Endothelial cell of umbilical vein (primary cell): ENCODE measurements around the gene DUSP28. TPM values are rescaled to one million over a fixed set of nuclear protein-coding genes. Genes with fewer than 3 reads are reported as not detected.
A peak's percentile ranks its signal among the peaks of the same experiment; 100 is the strongest.

Experiments used
- BruUV-seq: library from RNA; stranded (reverse); fragments of 400-500 nt; replicated peaks from 2 replicates; lab custom pipeline; 2021; lab: Mats Ljungman, UMichigan
- CTCF ChIA-PET: fragments of 300-600, 350-600 bp; sonication (Branson Sonifier 250); formaldehyde crosslinking; loops from one replicate; lab custom pipeline; 2021; ENCODE audit warnings: antibody characterized with exemption, inconsistent platforms; lab: Charles Lee
- POLR2A ChIA-PET: fragments of 300-600, 350-600 bp; sonication (Branson Sonifier 250); formaldehyde crosslinking; loops from one replicate; lab custom pipeline; 2021; ENCODE audit warnings: antibody characterized with exemption, inconsistent platforms; lab: Charles Lee
- DNase-seq: peaks from one replicate; pipeline ENCODE4 v3.0.0-alpha.2; 2011; ENCODE audit warnings: low read depth, low spot score
- FAIRE-seq: peaks from 2 replicates; lab custom pipeline; 2011; peaks lifted over from hg19 to GRCh38; lab: Jason Lieb, UNC
- H2AFZ ChIP-seq: 2 replicates; pipeline ENCODE4 v1.6.0; 2012; ENCODE audit warnings: low read depth, low read length, control low read depth, inconsistent platforms
- H3K27ac ChIP-seq: 2 replicates; pipeline ENCODE4 v1.5.1; 2011; ENCODE audit warnings: low read depth, mild to moderate bottlenecking, control low read depth, low read length, moderate library complexity; ENCODE audit not compliant: insufficient read depth
- H3K27me3 ChIP-seq, 2 experiments: 2 replicates each; pipeline versions ENCODE4 v1.6.0 to v1.6.1; 2011; ENCODE audit warnings: low read length in 2 of 2, mixed read lengths in 1 of 2; ENCODE audit not compliant: control insufficient read depth in 2 of 2, insufficient read depth in 2 of 2
- H3K36me3 ChIP-seq, 2 experiments: 2 replicates in 1 of 2; 3 replicates in 1 of 2; pipeline ENCODE4 v1.5.1; 2011; ENCODE audit warnings: low read length in 2 of 2, mild to moderate bottlenecking in 1 of 2, moderate library complexity in 1 of 2; ENCODE audit not compliant: control insufficient read depth in 2 of 2, insufficient read depth in 2 of 2; ENCODE audit errors: extremely low read depth in 1 of 2
- H3K4me1 ChIP-seq: 3 replicates; pipeline ENCODE4 v1.5.1; 2011; ENCODE audit warnings: mild to moderate bottlenecking, low read length; ENCODE audit not compliant: control insufficient read depth, insufficient read depth; ENCODE audit errors: extremely low read depth
- H3K4me2 ChIP-seq: 2 replicates; pipeline ENCODE4 v1.6.1; 2011; ENCODE audit warnings: low read length, control low read depth, mixed read lengths; ENCODE audit not compliant: insufficient read depth
- H3K4me3 ChIP-seq, 3 experiments: fragments of 200-600 bp in 1 of 3; sonication (generic), shearing (Covaris generic) in 1 of 3; replicated peaks in 1 of 3; 2 replicates each; pipeline ENCODE4 v1.5.1; 2011 to 2016; ENCODE audit warnings: control low read depth in 3 of 3, low read length in 3 of 3, mild to moderate bottlenecking in 2 of 3, inconsistent platforms in 1 of 3, low read depth in 1 of 3, moderate library complexity in 1 of 3; ENCODE audit not compliant: insufficient read depth in 1 of 3
- H3K79me2 ChIP-seq: 2 replicates; pipeline ENCODE4 v1.6.0; 2012; ENCODE audit warnings: low read length, inconsistent platforms; ENCODE audit not compliant: control insufficient read depth, insufficient read depth
- H3K9ac ChIP-seq: replicated peaks from 2 replicates; pipeline ENCODE3; 2011; ENCODE audit warnings: low read length, control low read depth; ENCODE audit not compliant: insufficient read depth; ENCODE audit errors: extremely low read depth
- H3K9me1 ChIP-seq: replicated peaks from 3 replicates; pipeline ENCODE4 v1.6.0; 2011; ENCODE audit warnings: mild to moderate bottlenecking, low read length; ENCODE audit not compliant: control insufficient read depth, insufficient read depth; ENCODE audit errors: extremely low read depth
- H3K9me3 ChIP-seq: replicated peaks from 2 replicates; pipeline ENCODE4 v1.5.1; 2012; ENCODE audit warnings: low read length, inconsistent platforms; ENCODE audit not compliant: control insufficient read depth, insufficient read depth
- H4K20me1 ChIP-seq: replicated peaks from 2 replicates; pipeline ENCODE3; 2011; ENCODE audit warnings: mild to moderate bottlenecking, low read length; ENCODE audit not compliant: control insufficient read depth, insufficient read depth; ENCODE audit errors: extremely low read depth
- EZH2 ChIP-seq: IDR thresholded peaks from 2 replicates; pipeline ENCODE4 v1.6.1; 2012; ENCODE audit warnings: borderline replicate concordance, low read depth, mild to moderate bottlenecking, moderate library complexity, low read length, inconsistent platforms; ENCODE audit not compliant: severe bottlenecking
- FOS ChIP-seq: IDR thresholded peaks from 2 replicates; pipeline ENCODE4 v1.6.1; 2011; ENCODE audit warnings: mild to moderate bottlenecking, low read length, moderate library complexity, borderline replicate concordance; ENCODE audit not compliant: insufficient read depth
- GATA2 ChIP-seq: IDR thresholded peaks from 2 replicates; pipeline ENCODE4 v1.7.0; 2011; ENCODE audit warnings: low read depth, mild to moderate bottlenecking, moderate library complexity, mixed read lengths, low read length; ENCODE audit not compliant: insufficient read length, insufficient read depth
- JUN ChIP-seq: IDR thresholded peaks from 2 replicates; pipeline ENCODE4 v1.6.1; 2011; ENCODE audit warnings: borderline replicate concordance, low read depth; ENCODE audit not compliant: insufficient read length, insufficient read depth
- MYC ChIP-seq: IDR thresholded peaks from one replicate; pipeline ENCODE4 v1.6.1; 2011; ENCODE audit warnings: mild to moderate bottlenecking, low read depth, low read length
- POLR2A ChIP-seq: IDR thresholded peaks from 2 replicates; pipeline ENCODE4 v1.6.1; 2012; ENCODE audit warnings: low read depth, mild to moderate bottlenecking, control low read depth, low read length
- POLR2AphosphoS5 ChIP-seq: IDR thresholded peaks from 2 replicates; pipeline ENCODE4 v1.6.1; 2012; ENCODE audit warnings: low read depth, mild to moderate bottlenecking, control low read depth, low read length, moderate library complexity; ENCODE audit not compliant: insufficient read depth
- dilution Hi-C: fragments of 300-500 bp; cut with MboI; formaldehyde crosslinking; loops from one replicate; pipeline ENCODE4 v1.15.0; 2019; ENCODE audit warnings: low sequenced_read_pairs; ENCODE audit not compliant: extremely low pct_ligation_motif_present
- intact Hi-C: fragments of 100-400 bp; cut with micrococcal nuclease; formaldehyde crosslinking; loops from one replicate; pipeline ENCODE4 v1.10.0; 2022
- polyA plus RNA-seq, 4 experiments: library from polyadenylated mRNA; depleted of rRNA in 3 of 4; stranded (reverse) in 3 of 4; unstranded in 1 of 4; fragments of >200 nt; gene quantifications; 2 replicates each; pipeline versions ENCODE4 v1.2.1 to v1.2.3, GENCODE V29; 2011 to 2012; ENCODE audit warnings: missing spikeins in 1 of 4
- total RNA-seq: library from RNA; stranded (reverse); gene quantifications from 2 replicates; pipeline ENCODE4 v1.2.3, GENCODE V29; 2021
- TF ChIP-seq, protein P1 (sequence below): IDR thresholded peaks from 2 replicates; pipeline ENCODE4 v1.6.1; 2011; ENCODE audit not compliant: insufficient read depth, insufficient read length
- TF ChIP-seq, protein P2 (sequence below), 2 donors: IDR thresholded peaks; 1 replicate in 1 of 2; 2 replicates in 1 of 2; pipeline ENCODE4 v1.5.1; 2011; ENCODE audit warnings: low read length in 2 of 2, mild to moderate bottlenecking in 2 of 2, moderate library complexity in 2 of 2, control low read depth in 1 of 2, inconsistent platforms in 1 of 2, low read depth in 1 of 2; ENCODE audit not compliant: insufficient read depth in 1 of 2; ENCODE audit errors: extremely low read depth in 1 of 2

Gene DUSP28
- total and polyA plus RNA-seq, 2 donors (not counting 3 experiments of a cell fraction or from before 2014, with no cell fraction given): 2.2 to 4.3 TPM

DNA sequence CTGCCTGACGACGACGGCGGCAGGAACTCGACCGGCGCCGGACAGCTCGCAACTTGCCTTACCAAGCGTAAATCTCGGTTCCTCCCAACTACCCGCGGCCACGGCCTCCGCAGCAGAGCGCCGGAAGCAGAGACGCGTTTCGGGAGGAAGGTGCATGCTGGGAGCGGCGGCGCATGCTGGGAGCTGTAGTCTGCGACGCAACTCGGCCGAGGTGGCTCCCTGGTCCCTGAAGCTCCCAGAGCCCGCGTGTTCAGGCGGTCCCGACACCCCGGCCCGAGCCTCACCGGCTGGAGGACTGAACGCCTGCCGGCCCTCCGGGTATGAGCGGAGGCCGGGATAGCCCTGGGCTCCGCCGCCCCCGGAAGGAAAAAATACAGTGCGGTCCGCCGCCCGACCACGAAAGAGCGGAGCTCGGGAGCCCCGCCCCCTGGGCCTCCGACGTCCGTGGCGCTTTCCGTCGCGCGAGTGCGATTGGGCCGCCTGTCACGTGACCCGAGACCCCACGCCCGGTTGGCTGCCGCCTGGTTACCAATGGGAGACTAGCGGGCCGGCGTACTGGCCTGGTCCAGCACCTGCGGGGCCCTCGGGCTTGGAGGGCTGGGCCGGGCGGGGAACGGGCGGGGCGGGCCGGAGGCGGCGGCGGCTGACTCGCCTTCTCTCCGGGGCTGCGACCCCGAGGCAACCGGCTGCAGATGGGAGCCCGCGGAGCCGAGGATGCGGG is 26.2 kb downstream of the DUSP28 start, which contains the start of gene CAPN10:
TSS of gene CAPN10 (plus strand) at position 537 of the 721 bp plus-strand sequence. CDS start at position 715, 178 bp downstream.
- peak within 1 kb of the TSS; percentile 74 for H3K27ac ChIP-seq
- DNase-seq: peak; percentile 95
- peak; percentile 88 for FAIRE-seq
- H3K4me1 ChIP-seq: peaks cover 17% of the 10 kb centered on the region
- dilution Hi-C loops: no loop called here
- POLR2A ChIA-PET: interaction anchor here (1.0 to 3.3 kb wide), 3 partner anchors 17 to 25 kb away, joined by 7 to 13 read pairs (median 8); partner anchors contain the start of gene RNPEPL1
- no peaks in the 10 kb centered on the region for H3K9me1 ChIP-seq
- intact Hi-C loops: loop anchor here (1.0 kb wide), 3 partner anchors 20 to 73 kb away; partner anchors contain the start of gene DUSP28
- H3K36me3 ChIP-seq: peaks cover 0 to 9% of the 10 kb centered on the region in 2 experiments
- BruUV-seq: no TSS peak
- peak within 1 kb of the TSS; percentile 76 to 84 (median 84) for H3K4me3 ChIP-seq
- H3K9me3 ChIP-seq: no peaks in the 10 kb centered on the region
- H3K79me2 ChIP-seq: peaks cover 54% of the 10 kb centered on the region
- H2AFZ ChIP-seq: peak within 1 kb of the TSS; percentile 83
- no peak for TF ChIP-seq JUN
- TF ChIP-seq, protein P1, sequence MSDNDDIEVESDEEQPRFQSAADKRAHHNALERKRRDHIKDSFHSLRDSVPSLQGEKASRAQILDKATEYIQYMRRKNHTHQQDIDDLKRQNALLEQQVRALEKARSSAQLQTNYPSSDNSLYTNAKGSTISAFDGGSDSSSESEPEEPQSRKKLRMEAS: peak; percentile 64
- TF ChIP-seq FOS: no peak
- TF ChIP-seq MYC: no peak
- TF ChIP-seq, protein P2, sequence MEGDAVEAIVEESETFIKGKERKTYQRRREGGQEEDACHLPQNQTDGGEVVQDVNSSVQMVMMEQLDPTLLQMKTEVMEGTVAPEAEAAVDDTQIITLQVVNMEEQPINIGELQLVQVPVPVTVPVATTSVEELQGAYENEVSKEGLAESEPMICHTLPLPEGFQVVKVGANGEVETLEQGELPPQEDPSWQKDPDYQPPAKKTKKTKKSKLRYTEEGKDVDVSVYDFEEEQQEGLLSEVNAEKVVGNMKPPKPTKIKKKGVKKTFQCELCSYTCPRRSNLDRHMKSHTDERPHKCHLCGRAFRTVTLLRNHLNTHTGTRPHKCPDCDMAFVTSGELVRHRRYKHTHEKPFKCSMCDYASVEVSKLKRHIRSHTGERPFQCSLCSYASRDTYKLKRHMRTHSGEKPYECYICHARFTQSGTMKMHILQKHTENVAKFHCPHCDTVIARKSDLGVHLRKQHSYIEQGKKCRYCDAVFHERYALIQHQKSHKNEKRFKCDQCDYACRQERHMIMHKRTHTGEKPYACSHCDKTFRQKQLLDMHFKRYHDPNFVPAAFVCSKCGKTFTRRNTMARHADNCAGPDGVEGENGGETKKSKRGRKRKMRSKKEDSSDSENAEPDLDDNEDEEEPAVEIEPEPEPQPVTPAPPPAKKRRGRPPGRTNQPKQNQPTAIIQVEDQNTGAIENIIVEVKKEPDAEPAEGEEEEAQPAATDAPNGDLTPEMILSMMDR (IDR thresholded peaks at IDR 0.05; ENCODE audit: extremely low read depth in 1 of 2, insufficient read depth in 1 of 2, low read depth in 1 of 2, low read length in 2 of 2): no peak
- peak; percentile 66 for TF ChIP-seq POLR2A
- TF ChIP-seq EZH2: no peak
- no peak for TF ChIP-seq GATA2
- peak; percentile 88 for TF ChIP-seq POLR2AphosphoS5
- CTCF ChIA-PET: interaction anchor here (0.8 to 5.3 kb wide), 12 partner anchors 10 to 354 kb away, joined by 3 to 47 read pairs (median 10); partner anchors contain the start of genes ANKMY1 and RNPEPL1
- peak within 1 kb of the TSS; percentile 80 for H3K4me2 ChIP-seq
- H3K9ac ChIP-seq: peak within 1 kb of the TSS; percentile 91
- no peaks in the 10 kb centered on the region for H4K20me1 ChIP-seq
- no peaks in the 10 kb centered on the region for H3K27me3 ChIP-seq
